ENCODE results near the gene KCNIP1.

Gene KCNIP1

GRCh38 chr5:170483701-170484458, 19.9 kb upstream of the KCNIP1 start:
- DNase-seq: no peak

- no peak for DNase-seq
These were observed 19.4 kb upstream of the KCNIP1 start for GRCh38 chr5:170484459-170484831.

DNA sequence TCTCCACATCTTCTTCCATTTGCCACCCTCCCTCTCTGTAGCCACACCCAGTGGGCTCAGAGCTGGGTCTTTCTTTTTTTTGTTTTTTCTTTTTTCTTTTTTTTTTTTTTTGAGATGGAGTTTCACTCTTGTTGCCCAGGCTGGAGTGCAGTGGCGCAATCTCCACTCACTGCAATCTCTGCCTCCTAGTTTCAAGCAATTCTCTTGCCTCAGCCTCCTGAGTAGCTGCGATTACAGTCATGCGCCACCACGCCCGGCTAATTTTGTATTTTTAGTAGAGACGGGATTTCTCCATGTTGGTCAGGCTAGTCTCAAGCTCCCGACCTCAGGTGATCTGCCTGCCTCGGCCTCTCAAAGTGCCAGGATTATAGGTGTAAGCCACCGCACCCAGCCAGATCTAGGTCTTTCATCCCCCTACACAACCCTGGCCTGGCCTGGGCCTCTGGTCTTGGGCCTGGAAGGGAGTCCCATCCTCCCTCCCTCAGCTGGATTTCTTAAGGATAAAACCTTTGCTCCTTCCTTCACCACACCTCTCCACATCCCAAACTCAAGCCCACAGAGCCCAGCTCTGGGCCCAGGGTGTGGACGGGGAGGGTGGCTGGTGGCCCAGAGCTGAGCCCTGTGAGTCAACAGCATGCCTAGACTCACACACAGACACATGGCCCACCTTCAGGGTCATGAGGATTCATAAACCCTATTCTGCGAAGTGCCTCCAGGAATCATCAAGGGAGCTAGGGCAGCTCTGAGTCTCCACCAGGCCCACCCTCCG, 18.8 kb upstream of the KCNIP1 start:
- no peak for DNase-seq

DNA sequence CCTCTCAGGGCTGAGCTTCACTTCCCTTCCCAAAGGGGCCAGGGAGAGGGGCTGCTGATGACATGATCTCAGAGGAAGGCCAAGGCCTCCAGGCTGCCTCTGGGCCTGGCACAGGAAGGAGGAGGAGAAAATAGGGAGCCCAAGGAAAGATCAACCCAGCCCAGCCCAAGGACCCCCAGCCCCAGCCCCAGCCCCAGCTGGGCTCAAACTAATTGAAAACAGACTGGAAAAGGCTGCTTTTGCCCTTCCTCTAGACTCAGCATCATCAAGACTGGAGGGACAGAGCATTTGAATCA, 18.3 kb upstream of the KCNIP1 start:
- DNase-seq: no peak

GRCh38 chr5:170486371-170486770, 17.4 kb upstream of the KCNIP1 start:
- no peak for DNase-seq

- no peak for DNase-seq
These were observed 15.2 kb upstream of the KCNIP1 start for GRCh38 chr5:170488570-170488969.

- no peak for DNase-seq
These were observed 14.6 kb upstream of the KCNIP1 start for GRCh38 chr5:170489199-170489598.

DNA sequence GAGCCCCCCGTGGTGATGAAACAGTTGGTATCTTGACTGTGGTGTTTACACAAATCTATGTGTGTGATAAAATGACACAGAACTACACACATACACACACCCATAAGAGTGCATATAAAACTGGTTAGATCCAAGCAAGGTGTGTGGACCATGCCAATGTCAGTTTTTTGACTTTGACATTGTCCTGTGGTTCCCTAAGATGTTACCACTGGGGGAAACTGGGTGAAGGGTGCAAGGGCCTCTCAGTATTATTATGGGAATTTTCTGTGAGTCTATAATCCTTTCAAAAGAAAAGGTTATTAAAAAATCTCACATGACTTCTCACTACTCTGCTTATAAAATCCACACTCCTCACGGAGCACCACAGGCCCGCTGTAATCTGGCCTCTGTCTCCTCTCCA, 13.4 kb upstream of the KCNIP1 start:
- no peak for DNase-seq

GRCh38 chr5:170491479-170491878, 12.3 kb upstream of the KCNIP1 start:
- no peak for DNase-seq

- no peak for DNase-seq
These were observed 10.6 kb upstream of the KCNIP1 start for GRCh38 chr5:170493028-170493820.

DNA sequence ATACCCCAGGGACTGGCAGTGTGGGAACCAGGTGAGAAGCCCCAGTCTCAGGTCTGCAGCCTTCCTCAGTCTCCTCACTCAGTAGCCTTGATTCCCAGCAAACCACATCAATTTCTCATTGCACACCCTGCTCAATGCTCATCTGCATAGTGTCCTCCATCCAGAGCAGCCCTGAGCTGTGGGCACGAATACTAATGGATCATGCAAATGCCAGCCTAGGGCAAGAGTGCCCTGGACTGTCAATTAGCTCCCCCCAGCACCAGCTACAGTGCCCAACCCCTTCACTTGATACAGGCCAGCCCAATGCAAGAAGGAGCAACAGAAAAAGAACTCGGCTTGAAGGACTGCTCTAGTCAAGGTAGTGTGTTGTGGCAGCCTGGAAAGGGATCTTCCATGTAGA, 9.8 kb upstream of the KCNIP1 start:
- no peak for DNase-seq

DNA sequence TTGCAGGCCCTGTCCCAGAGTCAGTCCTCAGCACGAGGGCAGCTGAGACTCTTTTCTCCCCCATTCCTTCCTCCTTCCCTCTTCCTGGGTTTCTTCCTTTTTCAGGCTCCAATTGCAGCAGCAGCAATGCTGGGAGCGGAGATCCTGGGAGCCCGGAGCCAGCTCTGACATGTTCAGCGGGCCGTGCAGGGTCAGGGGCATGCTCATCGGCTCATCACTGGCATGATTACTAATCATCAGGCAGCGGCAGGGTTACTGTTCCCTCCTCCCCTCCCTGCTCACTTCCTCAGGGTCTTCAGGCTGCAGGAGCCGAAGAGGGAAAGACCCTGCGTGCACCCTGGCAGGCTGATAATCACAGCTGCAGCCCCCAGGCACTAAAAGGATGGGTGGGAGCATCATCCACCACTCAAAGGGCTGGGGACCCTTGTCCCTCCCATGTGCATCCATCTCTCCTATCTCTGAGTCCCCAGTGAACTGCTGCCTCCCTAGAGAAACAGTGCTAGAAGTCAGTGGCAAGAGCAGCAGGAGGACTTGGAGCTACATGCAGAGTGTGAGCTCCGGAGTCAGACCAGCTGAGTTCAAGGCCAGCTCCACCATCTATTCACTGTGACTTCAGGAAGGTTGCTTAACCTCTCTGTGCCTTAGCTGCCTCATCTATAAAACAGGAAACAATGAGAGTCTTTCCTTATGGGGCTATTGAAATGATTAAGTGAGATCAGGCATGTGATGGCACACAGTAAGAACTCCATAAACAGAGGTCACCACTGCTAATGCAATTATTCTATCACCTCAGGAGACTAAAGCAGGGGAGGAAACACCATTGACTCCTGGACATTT, 7.8 kb upstream of the KCNIP1 start:
- no peak for DNase-seq

DNA sequence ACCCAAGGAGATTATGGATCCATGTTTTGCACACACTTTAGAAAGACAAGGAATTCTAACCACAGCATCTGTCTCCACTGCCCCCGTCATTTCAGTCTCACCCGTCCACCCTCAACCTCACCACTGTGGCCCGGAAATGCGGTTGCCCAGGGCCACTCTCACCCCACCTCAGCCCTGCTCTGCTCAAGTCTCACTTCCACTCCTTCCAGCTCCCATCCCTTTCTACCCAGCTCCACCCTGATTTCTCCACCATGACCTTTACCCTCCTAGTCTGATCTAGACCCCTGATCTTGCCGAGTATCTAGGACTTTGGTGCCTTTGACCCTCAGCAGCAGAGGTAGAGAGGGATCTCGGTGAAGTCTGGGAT, 7.2 kb upstream of the KCNIP1 start:
- no peak for DNase-seq

DNA sequence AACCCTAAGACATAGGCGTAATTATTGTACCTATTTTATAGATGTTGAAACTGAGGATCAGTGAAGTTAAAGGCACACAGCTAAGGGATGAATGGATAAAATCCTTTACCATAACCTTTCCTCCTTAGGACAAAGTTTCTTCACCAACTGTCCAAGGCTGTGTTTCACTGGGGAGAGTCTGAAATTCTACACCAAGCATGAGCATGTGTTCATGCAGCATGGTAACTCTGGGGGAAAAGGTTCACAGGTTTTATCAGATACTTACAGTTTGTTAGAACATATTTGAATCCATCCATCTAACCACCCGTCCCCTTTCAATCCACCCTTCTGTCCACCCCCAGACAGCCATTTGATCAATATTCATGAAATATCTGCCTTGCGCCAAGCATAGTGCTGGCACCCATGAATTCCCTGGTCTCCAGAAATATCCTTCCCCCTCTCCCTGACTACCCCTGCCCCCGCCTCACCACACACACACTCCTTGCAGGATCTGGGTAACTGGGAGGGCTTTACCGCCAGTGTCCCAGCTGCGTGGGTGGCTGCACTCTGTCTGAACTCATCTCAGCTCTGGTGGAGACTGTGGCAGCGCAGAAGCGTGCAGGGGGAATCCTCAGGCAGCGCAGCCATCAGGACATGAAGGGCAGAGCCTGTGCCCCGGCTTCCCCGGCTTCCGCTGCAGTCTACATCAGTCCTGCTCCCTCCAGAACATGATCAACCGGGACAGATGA, 6.3 kb upstream of the KCNIP1 start:
- no peak for DNase-seq

DNA sequence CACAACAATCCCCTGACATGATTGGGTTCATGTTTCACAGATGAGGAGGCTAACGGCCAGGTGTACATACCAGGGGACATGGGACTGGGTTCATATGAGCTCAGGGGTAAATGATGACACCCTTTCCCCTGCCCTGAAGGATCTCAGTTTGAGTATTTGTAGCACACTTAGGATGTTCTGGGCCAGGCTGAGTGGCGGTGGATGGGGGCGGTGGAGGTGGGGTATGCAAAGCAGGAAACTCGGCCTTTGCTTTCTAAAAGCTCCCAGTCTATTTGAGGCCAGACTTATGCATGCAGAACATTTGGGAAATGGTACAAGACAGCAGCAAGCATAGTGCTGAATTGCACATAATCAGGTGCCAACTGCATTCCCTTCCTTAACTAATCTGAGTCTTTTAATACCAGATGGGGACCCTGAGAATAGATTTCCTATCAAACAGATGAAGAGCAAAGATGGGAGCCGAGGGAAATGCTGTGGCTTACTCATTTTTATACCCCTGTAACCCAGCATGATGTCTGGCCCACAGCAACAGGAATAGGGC, 4.9 kb upstream of the KCNIP1 start:
- DNase-seq: no peak

- no peak for DNase-seq
These were observed 4.2 kb upstream of the KCNIP1 start for GRCh38 chr5:170499621-170500020.

DNA sequence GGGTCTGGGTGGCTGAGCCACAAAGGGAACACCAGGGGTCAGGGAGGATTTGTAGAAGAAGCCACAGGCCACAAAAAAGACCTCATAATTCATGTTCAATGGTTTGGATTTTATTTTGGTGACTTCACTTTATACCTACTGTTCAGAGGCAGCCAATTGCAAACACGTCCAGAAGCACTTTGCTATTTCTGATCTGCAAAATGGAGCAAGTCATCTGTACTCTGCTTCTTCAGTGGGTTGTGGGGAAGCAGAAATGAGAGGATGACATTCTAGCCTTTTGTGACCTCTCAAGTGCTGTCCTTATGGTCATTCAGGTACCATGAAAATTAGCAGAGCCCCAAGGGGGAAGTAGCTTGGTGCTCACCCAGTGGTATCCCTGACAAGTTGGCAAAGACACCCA, 2.5 kb upstream of the KCNIP1 start:
- DNase-seq: no peak

GRCh38 chr5:170501931-170502330, 1.9 kb upstream of the KCNIP1 start:
- DNase-seq: no peak

GRCh38 chr5:170504616-170505266, 921 bp downstream of the KCNIP1 start:
- DNase-seq: no peak

- DNase-seq: no peak
These were observed 4.2 kb downstream of the KCNIP1 start for GRCh38 chr5:170508036-170508435.

DNA sequence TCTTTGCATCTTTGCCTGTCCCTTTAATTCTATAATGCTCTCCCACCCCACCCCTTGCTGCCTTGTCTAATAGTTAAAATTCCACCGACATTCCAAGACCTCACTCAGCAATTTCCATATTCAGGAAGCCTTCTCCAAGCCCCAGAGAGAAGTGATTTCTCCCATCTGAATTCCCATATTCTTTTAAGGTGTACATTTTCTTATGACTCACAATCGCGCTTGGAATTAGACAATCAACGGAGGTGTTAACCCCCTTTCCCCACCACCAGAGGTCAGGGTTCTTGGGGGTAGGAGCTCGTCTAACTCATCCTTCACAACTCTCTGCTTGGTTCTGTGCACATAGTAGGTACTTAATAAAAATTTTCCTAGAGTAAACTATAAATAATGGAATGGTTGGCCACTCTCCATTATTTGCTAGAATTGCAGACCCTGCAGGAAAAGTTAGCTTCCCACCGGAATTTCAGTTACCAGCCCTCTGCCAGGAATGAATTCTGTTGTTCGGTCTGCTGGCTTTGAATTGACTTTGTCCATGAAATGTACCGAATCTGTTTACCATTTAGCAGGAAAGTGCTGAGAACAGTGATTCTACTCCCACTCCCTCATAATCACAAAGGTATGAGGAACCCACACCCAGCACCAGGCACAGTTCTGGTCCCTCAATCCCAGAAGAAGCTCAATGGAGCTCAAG, 5.0 kb downstream of the KCNIP1 start:
- no peak for DNase-seq
